ENCODE results near the gene CXCL12.

DNA sequence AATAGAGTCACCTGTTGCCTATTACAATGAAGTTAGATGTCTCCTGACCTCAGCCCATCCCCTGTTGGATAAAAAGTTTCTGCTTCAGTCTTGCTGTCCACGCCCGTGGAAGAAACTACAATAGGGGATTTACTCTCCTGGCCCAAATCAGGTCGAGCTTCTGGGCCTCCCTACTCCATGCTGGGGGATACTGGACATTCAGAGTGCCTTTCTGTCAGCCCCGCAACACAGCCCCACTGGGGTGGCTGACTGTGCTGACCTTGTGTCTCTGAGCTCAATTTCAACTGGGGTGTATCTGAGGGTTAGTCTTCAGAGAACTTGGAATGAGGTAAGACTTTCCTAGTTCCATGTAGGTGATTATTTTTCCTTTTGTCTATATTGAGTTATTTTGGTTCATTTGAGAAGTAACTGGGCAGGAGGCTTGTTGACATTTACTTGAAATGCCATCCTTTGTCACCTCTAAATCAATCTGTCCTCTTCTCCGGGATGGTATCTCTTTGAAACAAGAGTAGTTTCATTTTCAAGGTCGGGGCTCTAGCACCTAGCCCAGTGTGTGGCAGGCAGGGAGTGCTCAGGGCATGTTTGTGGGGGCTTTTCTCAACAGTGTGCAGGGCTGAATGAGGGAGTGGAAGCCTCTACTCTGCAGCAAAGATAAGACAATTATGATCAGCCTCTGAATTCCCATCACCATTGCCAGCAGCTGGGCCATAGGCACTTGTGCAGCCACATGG, 17.7 kb upstream of the CXCL12 start:
- TF ChIP-seq, protein P1, sequence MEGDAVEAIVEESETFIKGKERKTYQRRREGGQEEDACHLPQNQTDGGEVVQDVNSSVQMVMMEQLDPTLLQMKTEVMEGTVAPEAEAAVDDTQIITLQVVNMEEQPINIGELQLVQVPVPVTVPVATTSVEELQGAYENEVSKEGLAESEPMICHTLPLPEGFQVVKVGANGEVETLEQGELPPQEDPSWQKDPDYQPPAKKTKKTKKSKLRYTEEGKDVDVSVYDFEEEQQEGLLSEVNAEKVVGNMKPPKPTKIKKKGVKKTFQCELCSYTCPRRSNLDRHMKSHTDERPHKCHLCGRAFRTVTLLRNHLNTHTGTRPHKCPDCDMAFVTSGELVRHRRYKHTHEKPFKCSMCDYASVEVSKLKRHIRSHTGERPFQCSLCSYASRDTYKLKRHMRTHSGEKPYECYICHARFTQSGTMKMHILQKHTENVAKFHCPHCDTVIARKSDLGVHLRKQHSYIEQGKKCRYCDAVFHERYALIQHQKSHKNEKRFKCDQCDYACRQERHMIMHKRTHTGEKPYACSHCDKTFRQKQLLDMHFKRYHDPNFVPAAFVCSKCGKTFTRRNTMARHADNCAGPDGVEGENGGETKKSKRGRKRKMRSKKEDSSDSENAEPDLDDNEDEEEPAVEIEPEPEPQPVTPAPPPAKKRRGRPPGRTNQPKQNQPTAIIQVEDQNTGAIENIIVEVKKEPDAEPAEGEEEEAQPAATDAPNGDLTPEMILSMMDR (IDR thresholded peaks at IDR 0.05) = no peak
- TF ChIP-seq EZH2phosphoT487 (IDR thresholded peaks at IDR 0.05; ENCODE audit: borderline replicate concordance, low read depth) (no peak), POLR2AphosphoS5 (IDR thresholded peaks at IDR 0.05; ENCODE audit: low read depth, low read length) (no peak), EP300 (IDR thresholded peaks at IDR 0.05; ENCODE audit: borderline replicate concordance in 1 of 2, low read depth in 1 of 2, low read length in 1 of 2) (no peak), YY1 (IDR thresholded peaks at IDR 0.05; ENCODE audit: low read depth) (no peak), RAD21 (IDR thresholded peaks at IDR 0.05; ENCODE audit: low read length) (no peak), JUND (IDR thresholded peaks at IDR 0.05) (no peak), RXRA (IDR thresholded peaks at IDR 0.05; ENCODE audit: borderline replicate concordance, low read depth) (no peak), ELF1 (IDR thresholded peaks at IDR 0.05) (no peak), NRF1 (IDR thresholded peaks at IDR 0.05; ENCODE audit: low read depth, low read length) (no peak)
